K562 (cell line): ENCODE measurements around the gene ALX3. TPM values are rescaled to one million over a fixed set of nuclear protein-coding genes. Genes with fewer than 3 reads are reported as not detected.

Experiments used
- CREB1 ChIP-seq, 2 experiments: sonication (generic) in 1 of 2; formaldehyde crosslinking in 1 of 2; IDR thresholded peaks; 2 replicates each; pipeline versions ENCODE4 v1.6.1 to v1.8.0; 2012 to 2022; ENCODE audit warnings: inconsistent platforms in 1 of 2, mild to moderate bottlenecking in 1 of 2, missing genetic modification reagents in 1 of 2, moderate library complexity in 1 of 2
- CREM ChIP-seq: IDR thresholded peaks from 2 replicates; pipeline ENCODE4 v1.6.1; 2014; ENCODE audit warnings: antibody characterized with exemption, low read depth
- DEAF1 ChIP-seq: fragments of 450-650 bp; formaldehyde crosslinking; IDR thresholded peaks from 2 replicates; pipeline ENCODE4 v1.4.0; 2020; ENCODE audit warnings: mild to moderate bottlenecking, moderate library complexity
- ETV1 ChIP-seq: fragments of 450-650 bp; conservative IDR thresholded peaks from 2 replicates; pipeline ENCODE4 v1.6.1; 2016; ENCODE audit warnings: missing genetic modification characterization, control low read depth, low read depth, missing compliant biosample characterization
- FOSL1 ChIP-seq: fragments of 200-800 bp; sonication (Bioruptor generic); conservative IDR thresholded peaks from 2 replicates; pipeline ENCODE4 v1.6.1; 2016; ENCODE audit warnings: missing genetic modification characterization, missing compliant biosample characterization
- HDAC3 ChIP-seq: fragments of 450-650 bp; IDR thresholded peaks from 2 replicates; pipeline ENCODE4 v1.6.1; 2018; ENCODE audit warnings: borderline replicate concordance, mild to moderate bottlenecking, moderate library complexity; ENCODE audit not compliant: partially characterized antibody
- HES1 ChIP-seq: fragments of 450-650 bp; IDR thresholded peaks from 2 replicates; pipeline ENCODE4 v1.6.1; 2016; ENCODE audit warnings: low read depth, mild to moderate bottlenecking, moderate library complexity
- HINFP ChIP-seq: fragments of 450-650 bp; conservative IDR thresholded peaks from 2 replicates; pipeline ENCODE4 v1.6.1; 2016; ENCODE audit warnings: missing genetic modification characterization, low read depth, mild to moderate bottlenecking, control low read depth, missing compliant biosample characterization
- NKRF ChIP-seq: fragments of 450-650 bp; IDR thresholded peaks from 2 replicates; pipeline ENCODE4 v1.6.1; 2016; ENCODE audit warnings: borderline replicate concordance
- POU5F1 ChIP-seq: fragments of 150-350 bp; IDR thresholded peaks from 2 replicates; pipeline ENCODE4 v1.6.1; 2014; ENCODE audit warnings: borderline replicate concordance, low read length, low read depth, mild to moderate bottlenecking; ENCODE audit not compliant: partially characterized antibody
- RBM39 ChIP-seq: fragments of 200-400 bp; formaldehyde crosslinking; optimal IDR thresholded peaks from 2 replicates; pipeline ENCODE3; 2018; ENCODE audit warnings: low read depth, low read length
- UBTF ChIP-seq, 2 experiments: IDR thresholded peaks; 2 replicates each; pipeline ENCODE4 v1.6.1; 2012; ENCODE audit warnings: improper control_type of control experiment in 2 of 2, low read depth in 2 of 2, low read length in 2 of 2, borderline replicate concordance in 1 of 2
- ZBTB33 ChIP-seq: sonication (generic); formaldehyde crosslinking; IDR thresholded peaks from 2 replicates; pipeline ENCODE4 v1.8.1; 2023; ENCODE audit warnings: mild to moderate bottlenecking, missing genetic modification reagents
- ZKSCAN1 ChIP-seq: fragments of 150-350 bp; IDR thresholded peaks from 2 replicates; pipeline ENCODE4 v1.6.1; 2016; ENCODE audit warnings: low read depth, low read length
- polyA plus RNA-seq, 8 experiments: library from polyadenylated mRNA; depleted of rRNA in 4 of 8; stranded (reverse) in 5 of 8; unstranded in 3 of 8; fragments of >200 nt; fragmentation: Nextera tagmentation in 2 of 8; fragmentation: Illumina TruSeq in 1 of 8; extraction: Ambion mirVana in 2 of 8; extraction: Trizol in 1 of 8; gene quantifications; 2 replicates each; pipeline versions ENCODE4 v1.2.1 to v1.2.3, GENCODE V29; 2011 to 2014; ENCODE audit warnings: inconsistent platforms in 1 of 8, missing spikeins in 1 of 8
- total RNA-seq, 7 experiments: library from RNA; depleted of rRNA in 6 of 7; stranded (reverse); fragments of >200 nt in 6 of 7; fragmentation: Illumina TruSeq in 2 of 7; extraction: Trizol in 2 of 7; gene quantifications; 2 replicates each; pipeline versions ENCODE4 v1.2.1 to v1.2.3, GENCODE V29; 2011 to 2021; ENCODE audit warnings: low replicate concordance in 1 of 7

The ALX3 gene
- total and polyA plus RNA-seq, 9 of the 15 experiments (the other 6 are each of a cell fraction or from before 2014, with no cell fraction given), result not detected

- TF ChIP-seq ZBTB33, result no peak
- TF ChIP-seq DEAF1 (CRISPR knock-in tag), result peak; percentile 83
- no peak for TF ChIP-seq RBM39
- peak; percentile 85 for TF ChIP-seq ZKSCAN1
- TF ChIP-seq NKRF, result no peak
- TF ChIP-seq CREB1 (IDR thresholded peaks at IDR 0.05), result no peak
- 0 out of 2 replicates have a peak, but pooled peaks have one; percentile 25 for TF ChIP-seq CREB1 (CRISPR knock-in tag; IDR thresholded peaks at IDR 0.05)
- 0 out of 4 replicates have a peak, but pooled peaks of 1 of the 2 experiments have one; percentile 29 for TF ChIP-seq UBTF (IDR thresholded peaks at IDR 0.05; ENCODE audit: borderline replicate concordance in 1 of 2, low read depth in 2 of 2, low read length in 2 of 2)
- no peak for TF ChIP-seq HDAC3
- no peak for TF ChIP-seq ETV1 (tag)
- peak; percentile 47; the same call in 1 of the 2 replicates for TF ChIP-seq CREM
- TF ChIP-seq HES1, result no peak
- TF ChIP-seq HINFP, result no peak
- no peak for TF ChIP-seq POU5F1
- no peak for TF ChIP-seq FOSL1 (tag)
These were observed 35.8 kb upstream of the ALX3 start (continued) for GRCh38 chr1:110106013-110106941.
